Hindlimb muscle (tissue), 1 donor: ENCODE measurements around the gene TTC21A. TPM values are rescaled to one million over a fixed set of nuclear protein-coding genes. Genes with fewer than 3 reads are reported as not detected.

ENCODE experiments used
- DNase-seq: peaks from one replicate; pipeline ENCODE4 v3.0.0-alpha.2; 2013
- polyA plus RNA-seq: library from polyadenylated mRNA; unstranded; fragments of 120-200 nt; gene quantifications from one replicate; pipeline ENCODE4 v1.2.1, GENCODE V29; 2013; ENCODE audit not compliant: insufficient read length

The TTC21A gene
- polyA plus RNA-seq, 1 donor, result 2.9 TPM

- no peak for DNase-seq
Measured at GRCh38 chr3:39118079-39118478, 10.6 kb downstream of the TTC21A start.

- DNase-seq, result no peak
Measured at GRCh38 chr3:39118931-39119660, 11.6 kb downstream of the TTC21A start.

GRCh38 chr3:39121621-39122020 lies 14.1 kb downstream of the TTC21A start:
- DNase-seq, result no peak

- no peak for DNase-seq
Measured at GRCh38 chr3:39122813-39123212, 15.3 kb downstream of the TTC21A start.

GRCh38 chr3:39124876-39125840 lies 17.7 kb downstream of the TTC21A start:
- no peak for DNase-seq

- DNase-seq, result no peak
Measured at GRCh38 chr3:39125841-39126500, 18.5 kb downstream of the TTC21A start.

GRCh38 chr3:39126532-39127071 lies 19.1 kb downstream of the TTC21A start:
- DNase-seq, result no peak

GRCh38 chr3:39127269-39127907 lies 19.9 kb downstream of the TTC21A start:
- no peak for DNase-seq

GRCh38 chr3:39127908-39128304 lies 20.4 kb downstream of the TTC21A start:
- DNase-seq, result no peak

- DNase-seq, result no peak
Measured at GRCh38 chr3:39128951-39129350, 21.5 kb downstream of the TTC21A start.

- DNase-seq, result no peak
Measured at GRCh38 chr3:39130026-39130425, 22.5 kb downstream of the TTC21A start.

GRCh38 chr3:39130693-39131265 lies 23.3 kb downstream of the TTC21A start:
- DNase-seq, result no peak

GRCh38 chr3:39132096-39133092 lies 24.9 kb downstream of the TTC21A start:
- no peak for DNase-seq

GRCh38 chr3:39133093-39133490 lies 25.6 kb downstream of the TTC21A start:
- no peak for DNase-seq

GRCh38 chr3:39133822-39134221 lies 26.3 kb downstream of the TTC21A start:
- no peak for DNase-seq

- no peak for DNase-seq
Measured at GRCh38 chr3:39134305-39134704, 26.8 kb downstream of the TTC21A start.

GRCh38 chr3:39135170-39135805 lies 27.8 kb downstream of the TTC21A start:
- no peak for DNase-seq

- no peak for DNase-seq
Measured at GRCh38 chr3:39136533-39137434, 29.3 kb downstream of the TTC21A start.

- DNase-seq, result no peak
Measured at GRCh38 chr3:39137435-39137936, 30.0 kb downstream of the TTC21A start.
